ENCODE results near the gene ARHGAP24. TPM values are rescaled to one million over a fixed set of nuclear protein-coding genes. Genes with fewer than 3 reads are reported as not detected.

ARHGAP24 gene
- total RNA-seq, 4 donors from 2014 or later: 3.6 to 35.3 (median 7.2) TPM

- Histone ChIP-seq H3K27me3 (no peaks in the 10 kb centered on the region), H3K4me1 (peaks cover 0 to 32% (median 6%) of the 10 kb centered on the region in 3 donors), H3K4me3 (no peak overlapping the region), H3K9me3 (no peaks in the 10 kb centered on the region), H3K27ac (no peak overlapping the region), H3K36me3 (no peaks in the 10 kb centered on the region)
- no peak for TF ChIP-seq POLR2A (IDR thresholded peaks at IDR 0.05)
- TF ChIP-seq, protein P1, sequence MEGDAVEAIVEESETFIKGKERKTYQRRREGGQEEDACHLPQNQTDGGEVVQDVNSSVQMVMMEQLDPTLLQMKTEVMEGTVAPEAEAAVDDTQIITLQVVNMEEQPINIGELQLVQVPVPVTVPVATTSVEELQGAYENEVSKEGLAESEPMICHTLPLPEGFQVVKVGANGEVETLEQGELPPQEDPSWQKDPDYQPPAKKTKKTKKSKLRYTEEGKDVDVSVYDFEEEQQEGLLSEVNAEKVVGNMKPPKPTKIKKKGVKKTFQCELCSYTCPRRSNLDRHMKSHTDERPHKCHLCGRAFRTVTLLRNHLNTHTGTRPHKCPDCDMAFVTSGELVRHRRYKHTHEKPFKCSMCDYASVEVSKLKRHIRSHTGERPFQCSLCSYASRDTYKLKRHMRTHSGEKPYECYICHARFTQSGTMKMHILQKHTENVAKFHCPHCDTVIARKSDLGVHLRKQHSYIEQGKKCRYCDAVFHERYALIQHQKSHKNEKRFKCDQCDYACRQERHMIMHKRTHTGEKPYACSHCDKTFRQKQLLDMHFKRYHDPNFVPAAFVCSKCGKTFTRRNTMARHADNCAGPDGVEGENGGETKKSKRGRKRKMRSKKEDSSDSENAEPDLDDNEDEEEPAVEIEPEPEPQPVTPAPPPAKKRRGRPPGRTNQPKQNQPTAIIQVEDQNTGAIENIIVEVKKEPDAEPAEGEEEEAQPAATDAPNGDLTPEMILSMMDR (IDR thresholded peaks at IDR 0.05): no peak
- no peak for DNase-seq
- intact Hi-C loops (cut with DNase I): no loop called here
These were observed 16.6 kb downstream of the ARHGAP24 start for GRCh38 chr4:85491527-85491926.

DNA sequence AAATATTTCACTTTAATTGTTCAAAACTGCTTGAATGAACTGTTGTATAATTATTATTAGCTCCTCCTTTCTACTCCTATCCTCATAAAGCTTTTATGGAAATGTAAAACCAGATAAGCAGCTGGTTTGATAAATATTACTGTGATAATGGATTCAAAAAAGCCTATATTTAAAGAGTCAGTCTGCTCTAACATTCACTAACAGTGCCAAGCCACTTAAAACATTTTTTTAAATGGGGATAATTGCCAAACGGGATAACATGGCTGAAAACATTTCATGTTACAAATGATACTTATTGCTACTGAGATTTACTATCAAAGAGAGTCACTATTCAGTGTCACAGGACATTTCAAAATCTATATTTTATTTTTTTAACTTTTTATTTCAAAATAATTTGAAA, 17.4 kb downstream of the ARHGAP24 start:
- no peak overlapping the region for H3K27ac ChIP-seq

DNA sequence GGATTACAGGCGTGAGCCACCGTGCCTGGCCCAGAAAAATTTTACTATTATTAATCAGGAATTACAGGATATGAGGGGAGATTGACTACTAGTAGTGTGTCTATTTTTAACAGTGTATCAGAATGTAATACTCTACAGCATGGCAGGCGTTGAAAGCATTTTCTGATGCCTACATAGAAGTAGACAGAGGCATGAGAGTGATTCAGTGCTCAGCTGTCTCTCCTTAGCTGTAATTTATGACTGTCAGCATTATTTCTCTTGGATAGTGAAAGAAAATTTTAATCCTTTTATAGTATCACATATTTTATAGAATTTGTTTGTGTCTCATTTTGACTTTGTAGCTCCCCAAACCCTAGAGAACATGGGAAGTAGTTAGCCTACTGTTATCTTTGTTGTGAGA, 20.7 kb downstream of the ARHGAP24 start:
- 77 to 88% methylated on average over 3 of the region's 3 CpGs for WGBS, 2 donors
- H3K9me3 ChIP-seq: no peaks in the 10 kb centered on the region
- intact Hi-C loops (cut with DNase I): no loop called here
- peaks cover 12 to 43% (median 23%) of the 10 kb centered on the region in 3 donors for H3K4me1 ChIP-seq
- H3K36me3 ChIP-seq: no peaks in the 10 kb centered on the region
- no peak for TF ChIP-seq POLR2A (IDR thresholded peaks at IDR 0.05)
- TF ChIP-seq, protein P1 (IDR thresholded peaks at IDR 0.05): no peak
- H3K27me3 ChIP-seq: no peaks in the 10 kb centered on the region
- no peak for DNase-seq
- H3K27ac ChIP-seq: peak overlapping the region; percentile 2 to 39 (median 19)
- no peak overlapping the region for H3K4me3 ChIP-seq

More for the DNA sequence above, 17.4 kb downstream of the ARHGAP24 start:
- 56 to 67% methylated on average over 1 of the region's 1 CpG for WGBS, 2 donors
- no peaks in the 10 kb centered on the region for H3K27me3 ChIP-seq
- H3K4me3 ChIP-seq: no peak overlapping the region
- TF ChIP-seq, protein P1 (IDR thresholded peaks at IDR 0.05): no peak
- no peak for TF ChIP-seq POLR2A (IDR thresholded peaks at IDR 0.05)
- no peak for DNase-seq
- no peaks in the 10 kb centered on the region for H3K9me3 ChIP-seq
- intact Hi-C loops (cut with DNase I): no loop called here
- no peaks in the 10 kb centered on the region for H3K36me3 ChIP-seq
- peaks cover 8 to 36% (median 13%) of the 10 kb centered on the region in 3 donors for H3K4me1 ChIP-seq

- Histone ChIP-seq H3K36me3 (no peaks in the 10 kb centered on the region), H3K9me3 (no peaks in the 10 kb centered on the region), H3K27me3 (no peaks in the 10 kb centered on the region), H3K4me3 (no peak overlapping the region), H3K4me1 (peaks cover 12 to 46% (median 23%) of the 10 kb centered on the region in 3 donors), H3K27ac (peak overlapping the region; percentile 2 to 77 (median 19))
- DNase-seq: no peak
- 32 to 36% methylated on average over 8 of the region's 8 CpGs for WGBS, 2 donors
- intact Hi-C loops (cut with DNase I): no loop called here
- TF ChIP-seq, protein P1 (IDR thresholded peaks at IDR 0.05): no peak
- TF ChIP-seq POLR2A (IDR thresholded peaks at IDR 0.05): no peak
These were observed 21.3 kb downstream of the ARHGAP24 start for GRCh38 chr4:85496126-85496849.

DNA sequence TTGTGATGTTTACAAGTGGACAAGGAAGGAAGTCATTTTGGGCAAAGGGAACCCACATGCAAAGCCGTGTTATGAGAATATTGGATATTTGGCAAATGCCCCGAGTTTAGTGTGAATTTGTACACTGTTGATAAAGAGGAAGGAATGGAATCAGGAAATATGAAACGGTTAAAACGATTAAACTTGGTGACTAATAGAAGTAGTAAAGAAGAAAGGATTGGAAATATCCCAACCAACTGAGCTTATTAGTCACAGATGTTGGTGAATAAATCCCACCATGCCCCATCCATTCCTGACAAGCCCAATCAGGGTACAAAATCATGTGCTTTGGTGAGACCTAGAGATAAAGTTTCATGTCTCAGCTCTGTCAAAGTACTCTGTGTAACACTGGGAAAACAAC, 22.0 kb downstream of the ARHGAP24 start:
- H3K27ac ChIP-seq: peak overlapping the region in 3 of 4 donors; percentile 9 to 77 (median 47)
- H3K4me1 ChIP-seq: peaks cover 12 to 46% (median 23%) of the 10 kb centered on the region in 3 donors

More for the DNA sequence above, 22.0 kb downstream of the ARHGAP24 start:
- H3K27me3 ChIP-seq: no peaks in the 10 kb centered on the region
- no peak for TF ChIP-seq POLR2A (IDR thresholded peaks at IDR 0.05)
- TF ChIP-seq, protein P1 (IDR thresholded peaks at IDR 0.05): no peak
- no peak overlapping the region for H3K4me3 ChIP-seq
- 10 to 15% methylated on average over 4 of the region's 4 CpGs for WGBS, 2 donors
- DNase-seq: no peak
- intact Hi-C loops (cut with DNase I): no loop called here
- no peaks in the 10 kb centered on the region for H3K9me3 ChIP-seq
- H3K36me3 ChIP-seq: no peaks in the 10 kb centered on the region

All from esophagus squamous epithelium (tissue), 5 donors.